Measurements from ENCODE around the gene ABCC10.
"Not testable (repeated sequence)": the region's sequence is repeated elsewhere in the genome, so short reads cannot be mapped to it uniquely, and the experiment has no call there.

Gene ABCC10

GRCh38 chr6:43497129-43497396 lies 69.7 kb downstream of the ABCC10 start:
- no peak for DNase-seq
- peaks cover 21% of the 10 kb centered on the region for H3K36me3 ChIP-seq

GRCh38 chr6:43497689-43498088 lies 70.3 kb downstream of the ABCC10 start:
- H3K4me1 ChIP-seq: no peaks in the 10 kb centered on the region; the same call in 1 of the 2 replicates
- DNase-seq: no peak
- H3K4me3 ChIP-seq (ENCODE audit: low read depth, low read length): no peak overlapping the region
- H3K36me3 ChIP-seq: peaks cover 21% of the 10 kb centered on the region
- H3K9me3 ChIP-seq: no peaks in the 10 kb centered on the region
- H3K27me3 ChIP-seq: no peaks in the 10 kb centered on the region
- TF ChIP-seq CTCF (IDR thresholded peaks at IDR 0.05; ENCODE audit: low read depth, low read length): no peak

More at GRCh38 chr6:43497129-43497396, 69.7 kb downstream of the ABCC10 start:
- Histone ChIP-seq H3K9me3 (no peaks in the 10 kb centered on the region), H3K4me3 (ENCODE audit: low read depth, low read length) (no peak overlapping the region), H3K27me3 (no peaks in the 10 kb centered on the region), H3K4me1 (peaks cover 1% of the 10 kb centered on the region; the same call in 1 of the 2 replicates)
- no peak for TF ChIP-seq CTCF (IDR thresholded peaks at IDR 0.05; ENCODE audit: low read depth, low read length)

- H3K27me3 ChIP-seq; H3K4me1 ChIP-seq; DNase-seq; H3K9me3 ChIP-seq; H3K4me3 ChIP-seq (ENCODE audit: low read depth, low read length): not testable (repeated sequence)
- H3K36me3 ChIP-seq: peaks cover 25% of the 10 kb centered on the region
Observed at GRCh38 chr6:43498291-43498690, 71.0 kb downstream of the ABCC10 start.

GRCh38 chr6:43499028-43499815 lies 71.9 kb downstream of the ABCC10 start:
- Histone ChIP-seq H3K27me3 (no peaks in the 10 kb centered on the region), H3K36me3 (peaks cover 30% of the 10 kb centered on the region), H3K4me1 (no peaks in the 10 kb centered on the region; the same call in 1 of the 2 replicates), H3K9me3 (no peaks in the 10 kb centered on the region), H3K4me3 (ENCODE audit: low read depth, low read length) (no peak overlapping the region)
- TF ChIP-seq CTCF (IDR thresholded peaks at IDR 0.05; ENCODE audit: low read depth, low read length): no peak
- no peak for DNase-seq

Measured in BE2C (cell line).